PC-3 (cell line): ENCODE results near the gene DAAM1.

Source experiments
- CTCF ChIP-seq: fragments of 300-600 bp; sonication (generic); conservative IDR thresholded peaks from 2 replicates; pipeline ENCODE4 v1.5.1; 2017; ENCODE audit warnings: antibody characterized with exemption, low read depth, mild to moderate bottlenecking, low read length
- EZH2 ChIP-seq: fragments of 300-600 bp; sonication (generic); IDR thresholded peaks from one replicate; pipeline ENCODE4 v1.6.1; 2017; ENCODE audit warnings: antibody characterized with exemption, mild to moderate bottlenecking, low read length; ENCODE audit not compliant: unreplicated experiment
- EZH2phosphoT487 ChIP-seq: fragments of 300-600 bp; sonication (generic); IDR thresholded peaks from 2 replicates; pipeline ENCODE4 v1.6.1; 2018; ENCODE audit warnings: mild to moderate bottlenecking, antibody characterized with exemption, low read length, borderline replicate concordance

- TF ChIP-seq CTCF, result no peak
- TF ChIP-seq EZH2, result no peak
- TF ChIP-seq EZH2phosphoT487, result no peak
These were observed 20.5 kb downstream of the DAAM1 start for GRCh38 chr14:59208954-59209353.
